ENCODE measurements around the gene PCDHB5. TPM values are rescaled to one million over a fixed set of nuclear protein-coding genes. Genes with fewer than 3 reads are reported as not detected.
"Not testable (repeated sequence)": the region's sequence is repeated elsewhere in the genome, so short reads cannot be mapped to it uniquely, and the experiment has no call there.

PCDHB5 gene
- total and polyA plus RNA-seq, 2 donors (not counting 1 experiment from before 2014, with no cell fraction given): 1.1 to 1.8 TPM

DNA sequence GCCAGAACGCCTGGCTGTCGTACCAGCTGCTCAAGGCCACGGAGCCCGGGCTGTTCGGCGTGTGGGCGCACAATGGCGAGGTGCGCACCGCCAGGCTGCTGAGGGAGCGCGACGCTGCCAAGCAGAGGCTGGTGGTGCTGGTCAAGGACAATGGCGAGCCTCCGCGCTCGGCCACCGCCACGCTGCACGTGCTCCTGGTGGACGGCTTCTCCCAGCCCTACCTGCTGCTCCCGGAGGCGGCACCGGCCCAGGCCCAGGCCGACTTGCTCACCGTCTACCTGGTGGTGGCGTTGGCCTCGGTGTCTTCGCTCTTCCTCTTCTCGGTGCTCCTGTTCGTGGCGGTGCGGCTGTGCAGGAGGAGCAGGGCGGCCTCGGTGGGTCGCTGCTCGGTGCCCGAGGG lies 38.4 kb upstream of the PCDHB5 start:
- not testable (repeated sequence) for H3K27me3 ChIP-seq (ENCODE audit: control insufficient read depth, insufficient read depth, low read length); DNase-seq (ENCODE audit: low read depth in 2 of 2); H3K9ac ChIP-seq (ENCODE audit: insufficient read depth, low read length); H3K36me3 ChIP-seq (ENCODE audit: control insufficient read depth, insufficient read depth, low read length); H3K79me2 ChIP-seq (ENCODE audit: control insufficient read depth, insufficient read depth, low read length); H2AFZ ChIP-seq (ENCODE audit: low read length); H3K9me3 ChIP-seq (ENCODE audit: control insufficient read depth, insufficient read depth, low read depth, low read length); H3K4me2 ChIP-seq (ENCODE audit: extremely low read depth, insufficient read depth, low read length); H3K4me1 ChIP-seq (ENCODE audit: control insufficient read depth, extremely low read depth, insufficient read depth, low read length); H4K20me1 ChIP-seq (ENCODE audit: control insufficient read depth, extremely low read depth, insufficient read depth, low read length); H3K27ac ChIP-seq (ENCODE audit: insufficient read depth, low read length); H3K4me3 ChIP-seq (replicated peaks in 1 of 4; ENCODE audit: control extremely low read depth in 1 of 4, insufficient read depth in 1 of 4, low read depth in 3 of 4, low read length in 4 of 4)

DNA sequence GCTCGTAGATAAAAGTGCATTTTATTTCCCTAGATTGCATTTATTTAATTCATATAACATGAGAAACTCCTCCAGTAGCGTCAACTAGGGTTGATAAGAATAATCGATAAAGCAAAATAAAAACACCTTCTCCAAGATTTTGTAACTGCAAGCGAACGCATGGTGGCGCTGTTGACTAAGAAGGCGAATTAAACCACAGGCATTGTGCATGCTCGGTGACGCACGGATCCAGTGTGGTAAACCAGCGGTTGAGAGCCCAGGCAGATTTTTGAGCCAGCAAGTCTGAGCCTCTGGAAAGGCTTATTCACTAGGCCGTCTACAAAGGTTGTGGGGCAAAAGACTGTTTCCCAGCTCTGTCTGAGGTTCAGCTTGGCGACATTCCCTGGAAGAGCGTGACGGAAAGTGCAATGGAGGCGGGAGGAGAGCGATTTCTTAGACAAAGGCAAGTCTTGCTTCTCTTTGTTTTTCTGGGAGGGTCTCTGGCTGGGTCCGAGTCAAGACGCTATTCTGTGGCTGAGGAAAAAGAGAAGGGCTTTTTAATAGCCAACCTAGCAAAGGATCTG lies 34.7 kb upstream of the PCDHB5 start, which contains the start of gene PCDHB3:
PCDHB3 (plus strand) TSS at position 231 of the 563 bp plus-strand sequence; CDS start at position 408, 177 bp downstream.
- Histone ChIP-seq H3K27me3 (ENCODE audit: control insufficient read depth, insufficient read depth, low read length) (no peaks in the 10 kb centered on the region), H3K9ac (ENCODE audit: insufficient read depth, low read length) (no peak within 1 kb of the TSS), H3K4me1 (ENCODE audit: control insufficient read depth, extremely low read depth, insufficient read depth, low read length) (no peaks in the 10 kb centered on the region), H3K27ac (ENCODE audit: insufficient read depth, low read length) (no peak within 1 kb of the TSS), H3K9me3 (ENCODE audit: control insufficient read depth, insufficient read depth, low read depth, low read length) (no peaks in the 10 kb centered on the region), H3K4me2 (ENCODE audit: extremely low read depth, insufficient read depth, low read length) (no peak within 1 kb of the TSS), H3K79me2 (ENCODE audit: control insufficient read depth, insufficient read depth, low read length) (no peaks in the 10 kb centered on the region), H4K20me1 (ENCODE audit: control insufficient read depth, extremely low read depth, insufficient read depth, low read length) (no peaks in the 10 kb centered on the region), H3K4me3 (replicated peaks in 1 of 4; ENCODE audit: control extremely low read depth in 1 of 4, insufficient read depth in 1 of 4, low read depth in 3 of 4, low read length in 4 of 4) (peak within 1 kb of the TSS in 2 of 4 experiments; percentile 7 to 32), H2AFZ (ENCODE audit: low read length) (no peak within 1 kb of the TSS), H3K36me3 (ENCODE audit: control insufficient read depth, insufficient read depth, low read length) (no peaks in the 10 kb centered on the region)
- TF ChIP-seq, protein P1, sequence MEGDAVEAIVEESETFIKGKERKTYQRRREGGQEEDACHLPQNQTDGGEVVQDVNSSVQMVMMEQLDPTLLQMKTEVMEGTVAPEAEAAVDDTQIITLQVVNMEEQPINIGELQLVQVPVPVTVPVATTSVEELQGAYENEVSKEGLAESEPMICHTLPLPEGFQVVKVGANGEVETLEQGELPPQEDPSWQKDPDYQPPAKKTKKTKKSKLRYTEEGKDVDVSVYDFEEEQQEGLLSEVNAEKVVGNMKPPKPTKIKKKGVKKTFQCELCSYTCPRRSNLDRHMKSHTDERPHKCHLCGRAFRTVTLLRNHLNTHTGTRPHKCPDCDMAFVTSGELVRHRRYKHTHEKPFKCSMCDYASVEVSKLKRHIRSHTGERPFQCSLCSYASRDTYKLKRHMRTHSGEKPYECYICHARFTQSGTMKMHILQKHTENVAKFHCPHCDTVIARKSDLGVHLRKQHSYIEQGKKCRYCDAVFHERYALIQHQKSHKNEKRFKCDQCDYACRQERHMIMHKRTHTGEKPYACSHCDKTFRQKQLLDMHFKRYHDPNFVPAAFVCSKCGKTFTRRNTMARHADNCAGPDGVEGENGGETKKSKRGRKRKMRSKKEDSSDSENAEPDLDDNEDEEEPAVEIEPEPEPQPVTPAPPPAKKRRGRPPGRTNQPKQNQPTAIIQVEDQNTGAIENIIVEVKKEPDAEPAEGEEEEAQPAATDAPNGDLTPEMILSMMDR (conservative IDR thresholded peaks at IDR 0.05 in 1 of 2, IDR thresholded peaks at IDR 0.05 in 1 of 2; ENCODE audit: low read depth in 1 of 2, low read length in 2 of 2): peak; percentile 11 to 15
- TF ChIP-seq EZH2 (IDR thresholded peaks at IDR 0.05; ENCODE audit: low read length, missing control alignments): no peak
- DNase-seq (ENCODE audit: low read depth in 2 of 2): peak; percentile 6 to 26

DNA sequence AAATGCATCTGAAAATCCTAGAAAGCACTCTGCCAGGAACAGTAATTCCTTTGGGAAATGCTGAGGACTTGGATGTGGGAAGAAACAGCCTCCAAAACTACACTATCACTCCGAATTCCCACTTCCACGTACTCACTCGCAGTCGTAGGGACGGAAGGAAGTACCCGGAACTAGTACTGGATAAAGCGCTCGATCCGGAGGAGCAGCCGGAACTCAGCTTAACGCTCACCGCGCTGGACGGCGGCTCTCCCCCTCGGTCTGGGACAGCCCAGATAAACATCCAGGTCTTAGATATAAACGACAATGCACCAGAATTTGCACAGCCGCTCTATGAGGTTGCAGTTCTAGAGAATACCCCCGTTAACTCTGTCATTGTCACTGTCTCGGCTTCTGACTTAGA lies 33.9 kb upstream of the PCDHB5 start:
- Histone ChIP-seq H3K4me3 (replicated peaks in 1 of 4; ENCODE audit: control extremely low read depth in 1 of 4, insufficient read depth in 1 of 4, low read depth in 3 of 4, low read length in 4 of 4) (peak overlapping the region in 2 of 4 experiments; percentile 7 to 32), H3K9me3 (ENCODE audit: control insufficient read depth, insufficient read depth, low read depth, low read length) (no peaks in the 10 kb centered on the region), H3K79me2 (ENCODE audit: control insufficient read depth, insufficient read depth, low read length) (no peaks in the 10 kb centered on the region), H3K4me2 (ENCODE audit: extremely low read depth, insufficient read depth, low read length) (no peak overlapping the region), H3K4me1 (ENCODE audit: control insufficient read depth, extremely low read depth, insufficient read depth, low read length) (no peaks in the 10 kb centered on the region), H2AFZ (ENCODE audit: low read length) (no peak overlapping the region), H3K27ac (ENCODE audit: insufficient read depth, low read length) (no peak overlapping the region), H3K27me3 (ENCODE audit: control insufficient read depth, insufficient read depth, low read length) (no peaks in the 10 kb centered on the region), H4K20me1 (ENCODE audit: control insufficient read depth, extremely low read depth, insufficient read depth, low read length) (no peaks in the 10 kb centered on the region), H3K9ac (ENCODE audit: insufficient read depth, low read length) (no peak overlapping the region), H3K36me3 (ENCODE audit: control insufficient read depth, insufficient read depth, low read length) (no peaks in the 10 kb centered on the region)
- DNase-seq (ENCODE audit: low read depth in 2 of 2): no peak
- TF ChIP-seq, protein P1 (conservative IDR thresholded peaks at IDR 0.05 in 1 of 2, IDR thresholded peaks at IDR 0.05 in 1 of 2; ENCODE audit: low read depth in 1 of 2, low read length in 2 of 2): no peak
- no peak for TF ChIP-seq EZH2 (IDR thresholded peaks at IDR 0.05; ENCODE audit: low read length, missing control alignments)

DNA sequence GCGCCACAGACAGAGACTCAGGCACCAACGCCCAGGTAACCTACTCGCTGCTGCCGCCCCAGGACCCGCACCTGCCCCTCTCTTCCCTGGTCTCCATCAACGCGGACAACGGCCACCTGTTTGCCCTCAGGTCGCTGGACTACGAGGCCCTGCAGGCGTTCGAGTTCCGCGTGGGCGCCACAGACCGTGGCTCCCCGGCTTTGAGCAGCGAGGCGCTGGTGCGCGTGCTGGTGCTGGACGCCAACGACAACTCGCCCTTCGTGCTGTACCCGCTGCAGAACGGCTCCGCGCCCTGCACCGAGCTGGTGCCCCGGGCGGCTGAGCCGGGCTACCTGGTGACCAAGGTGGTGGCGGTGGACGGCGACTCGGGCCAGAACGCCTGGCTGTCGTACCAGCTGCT lies 32.9 kb upstream of the PCDHB5 start:
- DNase-seq (ENCODE audit: low read depth in 2 of 2); H3K4me1 ChIP-seq (ENCODE audit: control insufficient read depth, extremely low read depth, insufficient read depth, low read length); H3K9ac ChIP-seq (ENCODE audit: insufficient read depth, low read length); H3K4me2 ChIP-seq (ENCODE audit: extremely low read depth, insufficient read depth, low read length); H3K79me2 ChIP-seq (ENCODE audit: control insufficient read depth, insufficient read depth, low read length); H3K4me3 ChIP-seq (replicated peaks in 1 of 4; ENCODE audit: control extremely low read depth in 1 of 4, insufficient read depth in 1 of 4, low read depth in 3 of 4, low read length in 4 of 4); H3K27ac ChIP-seq (ENCODE audit: insufficient read depth, low read length); H2AFZ ChIP-seq (ENCODE audit: low read length); H3K27me3 ChIP-seq (ENCODE audit: control insufficient read depth, insufficient read depth, low read length); H3K9me3 ChIP-seq (ENCODE audit: control insufficient read depth, insufficient read depth, low read depth, low read length); H4K20me1 ChIP-seq (ENCODE audit: control insufficient read depth, extremely low read depth, insufficient read depth, low read length); H3K36me3 ChIP-seq (ENCODE audit: control insufficient read depth, insufficient read depth, low read length): not testable (repeated sequence)

DNA sequence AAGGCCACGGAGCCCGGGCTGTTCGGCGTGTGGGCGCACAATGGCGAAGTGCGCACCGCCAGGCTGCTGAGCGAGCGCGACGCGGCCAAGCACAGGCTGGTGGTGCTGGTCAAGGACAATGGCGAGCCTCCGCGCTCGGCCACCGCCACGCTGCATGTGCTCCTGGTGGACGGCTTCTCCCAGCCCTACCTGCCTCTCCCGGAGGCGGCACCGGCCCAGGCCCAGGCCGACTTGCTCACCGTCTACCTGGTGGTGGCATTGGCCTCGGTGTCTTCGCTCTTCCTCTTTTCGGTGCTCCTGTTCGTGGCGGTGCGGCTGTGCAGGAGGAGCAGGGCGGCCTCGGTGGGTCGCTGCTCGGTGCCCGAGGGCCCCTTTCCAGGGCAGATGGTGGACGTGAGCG lies 32.5 kb upstream of the PCDHB5 start:
- not testable (repeated sequence) for H2AFZ ChIP-seq (ENCODE audit: low read length); H3K27ac ChIP-seq (ENCODE audit: insufficient read depth, low read length); H3K79me2 ChIP-seq (ENCODE audit: control insufficient read depth, insufficient read depth, low read length); H3K4me2 ChIP-seq (ENCODE audit: extremely low read depth, insufficient read depth, low read length); H3K4me1 ChIP-seq (ENCODE audit: control insufficient read depth, extremely low read depth, insufficient read depth, low read length); H3K9ac ChIP-seq (ENCODE audit: insufficient read depth, low read length); H4K20me1 ChIP-seq (ENCODE audit: control insufficient read depth, extremely low read depth, insufficient read depth, low read length); DNase-seq (ENCODE audit: low read depth in 2 of 2); H3K36me3 ChIP-seq (ENCODE audit: control insufficient read depth, insufficient read depth, low read length); H3K4me3 ChIP-seq (replicated peaks in 1 of 4; ENCODE audit: control extremely low read depth in 1 of 4, insufficient read depth in 1 of 4, low read depth in 3 of 4, low read length in 4 of 4); H3K9me3 ChIP-seq (ENCODE audit: control insufficient read depth, insufficient read depth, low read depth, low read length); H3K27me3 ChIP-seq (ENCODE audit: control insufficient read depth, insufficient read depth, low read length)

All from fibroblast of lung (primary cell).